WTC11 (cell line): ENCODE data around the gene ANP32E. TPM values are rescaled to one million over a fixed set of nuclear protein-coding genes. Genes with fewer than 3 reads are reported as not detected.
A peak's percentile ranks its signal among the peaks of the same experiment; 100 is the strongest.

Source experiments
- ATAC-seq: fragments of 200-7000 bp; cut with Tn5 transposase; 2 replicates; pipeline ENCODE4 v1.10.0; 2021; ENCODE audit warnings: mild to moderate bottlenecking, moderate library complexity
- CTCF ChIA-PET: fragments of 300-600 bp; sonication (Branson Sonifier 250); formaldehyde crosslinking; loops from one replicate; lab custom pipeline; 2021; ENCODE audit warnings: antibody characterized with exemption; lab: Charles Lee
- POLR2A ChIA-PET: fragments of 350-600 bp; sonication (Branson Sonifier 250); formaldehyde crosslinking; loops from one replicate; lab custom pipeline; 2021; ENCODE audit warnings: antibody characterized with exemption; lab: Charles Lee
- DNase-seq: peaks from one replicate; pipeline ENCODE4 v3.0.0; 2021; ENCODE audit warnings: low spot score
- H3K27ac Mint-ChIP-seq: 2 replicates; pipeline ENCODE4 v1.8.0; 2021; ENCODE audit warnings: mixed read lengths
- H3K27me3 Mint-ChIP-seq: 2 replicates; pipeline ENCODE4 v1.8.0; 2021; ENCODE audit warnings: low read depth, mild to moderate bottlenecking, moderate library complexity, mixed read lengths
- H3K36me3 Mint-ChIP-seq: 2 replicates; pipeline ENCODE4 v1.8.0; 2021; ENCODE audit warnings: mixed read lengths
- H3K4me1 Mint-ChIP-seq: 2 replicates; pipeline ENCODE4 v1.8.0; 2022; ENCODE audit warnings: mixed read lengths
- H3K4me3 Mint-ChIP-seq: 2 replicates; pipeline ENCODE4 v1.8.0; 2021; ENCODE audit warnings: mild to moderate bottlenecking, moderate library complexity, mixed read lengths
- H3K9me3 Mint-ChIP-seq: 2 replicates; pipeline ENCODE4 v1.8.0; 2021; ENCODE audit warnings: mixed read lengths
- ATF2 ChIP-seq: sonication (generic); formaldehyde crosslinking; IDR thresholded peaks from 2 replicates; pipeline ENCODE4 v1.8.1; 2022; ENCODE audit warnings: low read depth, missing genetic modification reagents, borderline replicate concordance
- FOXK1 ChIP-seq: sonication (generic); formaldehyde crosslinking; IDR thresholded peaks from 2 replicates; pipeline ENCODE4 v1.8.0; 2022; ENCODE audit warnings: mild to moderate bottlenecking, moderate library complexity, missing genetic modification reagents
- FOXP1 ChIP-seq: sonication (generic); formaldehyde crosslinking; IDR thresholded peaks from 2 replicates; pipeline ENCODE4 v1.8.0; 2022; ENCODE audit warnings: missing genetic modification reagents, mild to moderate bottlenecking, moderate library complexity, borderline replicate concordance
- HMGA2 ChIP-seq: fragments of 250-450 bp; sonication (Bioruptor Pico); IDR thresholded peaks from 2 replicates; pipeline ENCODE4 v1.4.0; 2021; ENCODE audit warnings: mild to moderate bottlenecking, moderate library complexity
- HMGXB4 ChIP-seq: sonication (generic); formaldehyde crosslinking; IDR thresholded peaks from 2 replicates; pipeline ENCODE4 v1.8.1; 2023; ENCODE audit warnings: mild to moderate bottlenecking, moderate library complexity, missing genetic modification reagents
- JUN ChIP-seq: sonication (generic); formaldehyde crosslinking; IDR thresholded peaks from 2 replicates; pipeline ENCODE4 v1.8.0; 2023; ENCODE audit warnings: mild to moderate bottlenecking, missing genetic modification reagents
- NFATC4 ChIP-seq: fragments of 250-450 bp; sonication (Bioruptor Pico); IDR thresholded peaks from 2 replicates; pipeline ENCODE4 v1.9.0; 2021; ENCODE audit warnings: mild to moderate bottlenecking
- NFE2L1 ChIP-seq: sonication (generic); formaldehyde crosslinking; IDR thresholded peaks from 2 replicates; pipeline ENCODE4 v1.8.1; 2023; ENCODE audit warnings: missing genetic modification reagents
- NFYB ChIP-seq: sonication (generic); formaldehyde crosslinking; conservative IDR thresholded peaks from 2 replicates; pipeline ENCODE4 v1.8.0; 2022; ENCODE audit warnings: low read depth, missing genetic modification reagents
- NR1H2 ChIP-seq: sonication (generic); formaldehyde crosslinking; IDR thresholded peaks from 2 replicates; pipeline ENCODE4 v1.9.0; 2021; ENCODE audit warnings: mild to moderate bottlenecking, moderate library complexity, missing genetic modification reagents
- SMAD4 ChIP-seq: sonication (generic); formaldehyde crosslinking; IDR thresholded peaks from 2 replicates; pipeline ENCODE4 v1.8.0; 2022; ENCODE audit warnings: mild to moderate bottlenecking, missing genetic modification reagents
- SP1 ChIP-seq: sonication (generic); formaldehyde crosslinking; conservative IDR thresholded peaks from 2 replicates; pipeline ENCODE4 v1.8.1; 2022; ENCODE audit warnings: missing genetic modification reagents
- TP53 ChIP-seq: sonication (generic); formaldehyde crosslinking; IDR thresholded peaks from 2 replicates; pipeline ENCODE4 v1.8.1; 2023; ENCODE audit warnings: mild to moderate bottlenecking, missing genetic modification reagents
- USF2 ChIP-seq: sonication (generic); formaldehyde crosslinking; IDR thresholded peaks from 2 replicates; pipeline ENCODE4 v1.8.1; 2023; ENCODE audit warnings: mild to moderate bottlenecking, missing genetic modification reagents, moderate library complexity
- ZBTB21 ChIP-seq: sonication (generic); formaldehyde crosslinking; IDR thresholded peaks from 2 replicates; pipeline ENCODE4 v1.8.1; 2023; ENCODE audit warnings: mild to moderate bottlenecking, missing genetic modification reagents, borderline replicate concordance
- ZNF121 ChIP-seq: sonication (generic); formaldehyde crosslinking; IDR thresholded peaks from 2 replicates; pipeline ENCODE4 v1.8.0; 2023; ENCODE audit warnings: missing genetic modification reagents
- ZNF263 ChIP-seq: sonication (generic); formaldehyde crosslinking; IDR thresholded peaks from 2 replicates; pipeline ENCODE4 v1.8.1; 2022; ENCODE audit warnings: low read depth, mild to moderate bottlenecking, moderate library complexity, missing genetic modification reagents
- total RNA-seq: library from RNA; stranded (reverse); gene quantifications from 3 replicates; pipeline ENCODE4 v1.2.3, GENCODE V29; 2021
- TF ChIP-seq, protein P1 (sequence below): sonication (generic); formaldehyde crosslinking; IDR thresholded peaks from 2 replicates; pipeline ENCODE4 v1.8.0; 2022; ENCODE audit warnings: mild to moderate bottlenecking, missing genetic modification reagents
- TF ChIP-seq, protein P2 (sequence below): fragments of 250-450 bp; sonication (Bioruptor Pico); IDR thresholded peaks from 2 replicates; pipeline ENCODE4 v1.9.0; 2021; ENCODE audit warnings: mild to moderate bottlenecking
- TF ChIP-seq, protein P3 (sequence below): sonication (generic); formaldehyde crosslinking; IDR thresholded peaks from 2 replicates; pipeline ENCODE4 v1.8.0; 2022; ENCODE audit warnings: mild to moderate bottlenecking, missing genetic modification reagents
- TF ChIP-seq, protein P4 (sequence below): sonication (generic); formaldehyde crosslinking; IDR thresholded peaks from 2 replicates; pipeline ENCODE4 v1.8.0; 2023; ENCODE audit warnings: mild to moderate bottlenecking, missing genetic modification reagents
- TF ChIP-seq, protein P5 (sequence below): sonication (generic); formaldehyde crosslinking; IDR thresholded peaks from 2 replicates; pipeline ENCODE4 v1.8.1; 2023; ENCODE audit warnings: mild to moderate bottlenecking, missing genetic modification reagents
- TF ChIP-seq, protein P6 (sequence below): sonication (generic); formaldehyde crosslinking; IDR thresholded peaks from 2 replicates; pipeline ENCODE4 v1.8.0; 2022; ENCODE audit warnings: mild to moderate bottlenecking, missing genetic modification reagents

ANP32E gene
- total RNA-seq, 1 experiment from 2014 or later: 119 TPM

DNA sequence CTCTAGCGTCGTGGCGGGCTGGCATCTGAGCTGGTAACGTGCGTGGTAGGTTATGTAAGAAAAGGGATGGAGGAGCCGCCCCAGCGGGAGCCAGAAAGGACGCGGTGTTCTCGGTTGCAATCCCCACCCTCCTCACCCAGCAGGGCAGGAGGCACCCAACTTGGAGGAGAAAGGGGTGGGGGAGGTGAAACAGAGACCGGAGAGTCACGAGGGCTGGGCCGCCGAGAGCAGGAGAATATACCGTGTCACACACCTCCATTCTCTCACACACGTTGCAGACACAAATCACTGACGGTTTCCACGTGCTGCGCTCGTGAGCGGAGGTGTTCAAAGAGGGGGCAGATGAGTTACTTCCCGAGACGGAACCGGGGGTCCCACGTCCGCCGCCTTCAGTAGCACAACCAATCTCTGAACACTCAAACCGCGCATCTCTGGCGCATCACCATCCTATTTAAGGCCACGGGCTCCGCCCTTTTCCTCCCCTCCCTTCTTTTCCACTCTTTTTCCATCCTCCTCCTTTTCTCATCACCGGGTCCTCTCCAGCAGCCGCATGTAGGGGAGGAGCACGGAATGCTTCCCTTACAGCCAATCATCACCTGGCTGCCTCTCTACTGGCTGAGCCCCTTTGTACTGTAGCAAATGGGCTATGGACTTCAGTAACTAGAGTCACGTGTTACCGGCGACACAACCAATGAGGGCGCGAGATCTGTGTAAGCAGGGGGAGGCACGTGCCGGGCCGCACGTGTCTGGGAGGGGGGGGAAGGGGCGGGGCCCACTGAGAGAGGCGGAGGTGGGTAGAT lies 46.0 kb upstream of the ANP32E start, which contains the start of gene CIART:
Gene CIART (plus strand): TSS at position 797 of the 800 bp plus-strand sequence. CDS start 714 bp downstream, outside the sequence.
- H3K9me3 Mint-ChIP-seq: no peaks in the 10 kb centered on the region
- peaks cover 22% of the 10 kb centered on the region for H3K4me1 Mint-ChIP-seq
- DNase-seq (peak; percentile 92), ATAC-seq (peak; percentile 95)
- H3K4me3 Mint-ChIP-seq: peak within 1 kb of the TSS; percentile 91
- H3K36me3 Mint-ChIP-seq: peaks cover 18% of the 10 kb centered on the region
- H3K27ac Mint-ChIP-seq: peak within 1 kb of the TSS; percentile 99
- POLR2A ChIA-PET: interaction anchor here (0.5 to 3.2 kb wide), 11 partner anchors 9 to 394 kb away, joined by 4 to 23 read pairs (median 5); partner anchors contain the start of genes APH1A, C1orf54, CA14 and RPRD2
- H3K27me3 Mint-ChIP-seq: peaks cover 36% of the 10 kb centered on the region
- CTCF ChIA-PET: interaction anchor here (0.8 to 7.6 kb wide), 10 partner anchors 9 to 82 kb away, joined by 3 to 123 read pairs (median 7); partner anchors contain the start of genes APH1A, C1orf54, CA14 and PRPF3
- TF ChIP-seq JUN (CRISPR knock-in tag) (peak; percentile 22; the same call in 1 of the 2 replicates), FOXP1 (CRISPR knock-in tag) (peak; percentile 63), HMGXB4 (CRISPR knock-in tag) (peak; percentile 57; the same call in 1 of the 2 replicates), ZNF121 (CRISPR knock-in tag) (no peak), NFATC4 (CRISPR knock-in tag) (no peak), FOXK1 (CRISPR knock-in tag) (peak; percentile 85; the same call in 1 of the 2 replicates), ATF2 (CRISPR knock-in tag) (peak; percentile 10; the same call in 1 of the 2 replicates), ZNF263 (CRISPR knock-in tag) (peak; percentile 66), SP1 (CRISPR knock-in tag) (peak; percentile 69), ZBTB21 (CRISPR knock-in tag) (no peak), NR1H2 (CRISPR knock-in tag) (no peak), NFYB (CRISPR knock-in tag) (peak; percentile 85), SMAD4 (CRISPR knock-in tag) (no peak), USF2 (peak; percentile 90), TP53 (CRISPR knock-in tag) (peak; percentile 18; the same call in 1 of the 2 replicates), NFE2L1 (CRISPR knock-in tag) (peak; percentile 16; the same call in 1 of the 2 replicates), HMGA2 (CRISPR knock-in tag) (no peak)
- TF ChIP-seq, protein P1, sequence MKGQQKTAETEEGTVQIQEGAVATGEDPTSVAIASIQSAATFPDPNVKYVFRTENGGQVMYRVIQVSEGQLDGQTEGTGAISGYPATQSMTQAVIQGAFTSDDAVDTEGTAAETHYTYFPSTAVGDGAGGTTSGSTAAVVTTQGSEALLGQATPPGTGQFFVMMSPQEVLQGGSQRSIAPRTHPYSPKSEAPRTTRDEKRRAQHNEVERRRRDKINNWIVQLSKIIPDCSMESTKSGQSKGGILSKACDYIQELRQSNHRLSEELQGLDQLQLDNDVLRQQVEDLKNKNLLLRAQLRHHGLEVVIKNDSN (CRISPR knock-in tag): peak; percentile 86; the same call in 1 of the 2 replicates
- TF ChIP-seq, protein P2, sequence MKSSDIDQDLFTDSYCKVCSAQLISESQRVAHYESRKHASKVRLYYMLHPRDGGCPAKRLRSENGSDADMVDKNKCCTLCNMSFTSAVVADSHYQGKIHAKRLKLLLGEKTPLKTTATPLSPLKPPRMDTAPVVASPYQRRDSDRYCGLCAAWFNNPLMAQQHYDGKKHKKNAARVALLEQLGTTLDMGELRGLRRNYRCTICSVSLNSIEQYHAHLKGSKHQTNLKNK (CRISPR knock-in tag): no peak
- TF ChIP-seq, protein P3, sequence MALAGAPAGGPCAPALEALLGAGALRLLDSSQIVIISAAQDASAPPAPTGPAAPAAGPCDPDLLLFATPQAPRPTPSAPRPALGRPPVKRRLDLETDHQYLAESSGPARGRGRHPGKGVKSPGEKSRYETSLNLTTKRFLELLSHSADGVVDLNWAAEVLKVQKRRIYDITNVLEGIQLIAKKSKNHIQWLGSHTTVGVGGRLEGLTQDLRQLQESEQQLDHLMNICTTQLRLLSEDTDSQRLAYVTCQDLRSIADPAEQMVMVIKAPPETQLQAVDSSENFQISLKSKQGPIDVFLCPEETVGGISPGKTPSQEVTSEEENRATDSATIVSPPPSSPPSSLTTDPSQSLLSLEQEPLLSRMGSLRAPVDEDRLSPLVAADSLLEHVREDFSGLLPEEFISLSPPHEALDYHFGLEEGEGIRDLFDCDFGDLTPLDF (CRISPR knock-in tag): peak; percentile 14; the same call in 1 of the 2 replicates
- TF ChIP-seq, protein P4, sequence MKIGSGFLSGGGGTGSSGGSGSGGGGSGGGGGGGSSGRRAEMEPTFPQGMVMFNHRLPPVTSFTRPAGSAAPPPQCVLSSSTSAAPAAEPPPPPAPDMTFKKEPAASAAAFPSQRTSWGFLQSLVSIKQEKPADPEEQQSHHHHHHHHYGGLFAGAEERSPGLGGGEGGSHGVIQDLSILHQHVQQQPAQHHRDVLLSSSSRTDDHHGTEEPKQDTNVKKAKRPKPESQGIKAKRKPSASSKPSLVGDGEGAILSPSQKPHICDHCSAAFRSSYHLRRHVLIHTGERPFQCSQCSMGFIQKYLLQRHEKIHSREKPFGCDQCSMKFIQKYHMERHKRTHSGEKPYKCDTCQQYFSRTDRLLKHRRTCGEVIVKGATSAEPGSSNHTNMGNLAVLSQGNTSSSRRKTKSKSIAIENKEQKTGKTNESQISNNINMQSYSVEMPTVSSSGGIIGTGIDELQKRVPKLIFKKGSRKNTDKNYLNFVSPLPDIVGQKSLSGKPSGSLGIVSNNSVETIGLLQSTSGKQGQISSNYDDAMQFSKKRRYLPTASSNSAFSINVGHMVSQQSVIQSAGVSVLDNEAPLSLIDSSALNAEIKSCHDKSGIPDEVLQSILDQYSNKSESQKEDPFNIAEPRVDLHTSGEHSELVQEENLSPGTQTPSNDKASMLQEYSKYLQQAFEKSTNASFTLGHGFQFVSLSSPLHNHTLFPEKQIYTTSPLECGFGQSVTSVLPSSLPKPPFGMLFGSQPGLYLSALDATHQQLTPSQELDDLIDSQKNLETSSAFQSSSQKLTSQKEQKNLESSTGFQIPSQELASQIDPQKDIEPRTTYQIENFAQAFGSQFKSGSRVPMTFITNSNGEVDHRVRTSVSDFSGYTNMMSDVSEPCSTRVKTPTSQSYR: peak; percentile 74; the same call in 1 of the 2 replicates
- TF ChIP-seq, protein P5, sequence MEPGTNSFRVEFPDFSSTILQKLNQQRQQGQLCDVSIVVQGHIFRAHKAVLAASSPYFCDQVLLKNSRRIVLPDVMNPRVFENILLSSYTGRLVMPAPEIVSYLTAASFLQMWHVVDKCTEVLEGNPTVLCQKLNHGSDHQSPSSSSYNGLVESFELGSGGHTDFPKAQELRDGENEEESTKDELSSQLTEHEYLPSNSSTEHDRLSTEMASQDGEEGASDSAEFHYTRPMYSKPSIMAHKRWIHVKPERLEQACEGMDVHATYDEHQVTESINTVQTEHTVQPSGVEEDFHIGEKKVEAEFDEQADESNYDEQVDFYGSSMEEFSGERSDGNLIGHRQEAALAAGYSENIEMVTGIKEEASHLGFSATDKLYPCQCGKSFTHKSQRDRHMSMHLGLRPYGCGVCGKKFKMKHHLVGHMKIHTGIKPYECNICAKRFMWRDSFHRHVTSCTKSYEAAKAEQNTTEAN (CRISPR knock-in tag): peak; percentile 23; the same call in 1 of the 2 replicates
- TF ChIP-seq, protein P6, sequence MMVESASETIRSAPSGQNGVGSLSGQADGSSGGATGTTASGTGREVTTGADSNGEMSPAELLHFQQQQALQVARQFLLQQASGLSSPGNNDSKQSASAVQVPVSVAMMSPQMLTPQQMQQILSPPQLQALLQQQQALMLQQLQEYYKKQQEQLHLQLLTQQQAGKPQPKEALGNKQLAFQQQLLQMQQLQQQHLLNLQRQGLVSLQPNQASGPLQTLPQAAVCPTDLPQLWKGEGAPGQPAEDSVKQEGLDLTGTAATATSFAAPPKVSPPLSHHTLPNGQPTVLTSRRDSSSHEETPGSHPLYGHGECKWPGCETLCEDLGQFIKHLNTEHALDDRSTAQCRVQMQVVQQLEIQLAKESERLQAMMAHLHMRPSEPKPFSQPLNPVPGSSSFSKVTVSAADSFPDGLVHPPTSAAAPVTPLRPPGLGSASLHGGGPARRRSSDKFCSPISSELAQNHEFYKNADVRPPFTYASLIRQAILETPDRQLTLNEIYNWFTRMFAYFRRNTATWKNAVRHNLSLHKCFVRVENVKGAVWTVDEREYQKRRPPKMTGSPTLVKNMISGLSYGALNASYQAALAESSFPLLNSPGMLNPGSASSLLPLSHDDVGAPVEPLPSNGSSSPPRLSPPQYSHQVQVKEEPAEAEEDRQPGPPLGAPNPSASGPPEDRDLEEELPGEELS (CRISPR knock-in tag): 0 out of 2 replicates have a peak, but pooled peaks have one; percentile 37
